Activated B cell treated with CpG ODN at 0.5 μM for 24 hours (primary cell): ENCODE data around the gene CD320. TPM values are rescaled to one million over a fixed set of nuclear protein-coding genes. Genes with fewer than 3 reads are reported as not detected.
"Not testable (repeated sequence)": the region's sequence is repeated elsewhere in the genome, so short reads cannot be mapped to it uniquely, and the experiment has no call there.

ENCODE experiments used
- ATAC-seq: fragments of 200-7000 bp; cut with Tn5 transposase; one replicate; pipeline ENCODE4 v1.10.0; 2021; ENCODE audit warnings: low read depth, mild to moderate bottlenecking, moderate library complexity
- CTCF ChIA-PET: fragments of 350-600 bp; sonication (Branson Sonifier 250); formaldehyde crosslinking; loops from one replicate; lab custom pipeline; 2021; ENCODE audit warnings: antibody characterized with exemption; lab: Charles Lee
- POLR2A ChIA-PET: fragments of 350-600 bp; sonication (Branson Sonifier 250); formaldehyde crosslinking; loops from one replicate; lab custom pipeline; 2021; ENCODE audit warnings: antibody characterized with exemption; lab: Charles Lee
- DNase-seq: peaks from one replicate; pipeline ENCODE4 v3.0.0; 2022
- H3K27ac Mint-ChIP-seq: one replicate; pipeline ENCODE4 v1.8.0; 2020; ENCODE audit warnings: mixed read lengths
- H3K27me3 Mint-ChIP-seq: one replicate; pipeline ENCODE4 v1.8.0; 2021; ENCODE audit warnings: mixed read lengths
- H3K36me3 Mint-ChIP-seq: one replicate; pipeline ENCODE4 v1.8.0; 2021; ENCODE audit warnings: low read depth, mixed read lengths
- H3K4me1 Mint-ChIP-seq: one replicate; pipeline ENCODE4 v1.8.0; 2021; ENCODE audit warnings: mixed read lengths
- H3K4me3 Mint-ChIP-seq: one replicate; pipeline ENCODE4 v1.8.0; 2020; ENCODE audit warnings: mild to moderate bottlenecking, mixed read lengths
- H3K9me3 Mint-ChIP-seq: one replicate; pipeline ENCODE4 v1.8.0; 2020; ENCODE audit warnings: mixed read lengths
- intact Hi-C: fragments of 100-400 bp; cut with micrococcal nuclease; formaldehyde crosslinking; loops from one replicate; pipeline ENCODE4 v1.15.1; 2024
- total RNA-seq: library from RNA; stranded (reverse); gene quantifications from 2 replicates; pipeline ENCODE4 v1.2.3, GENCODE V29; 2022
- TF ChIP-seq, protein P1 (sequence below): fragments of 200-600 bp; IDR thresholded peaks from one replicate; pipeline ENCODE4 v1.8.0; 2022; ENCODE audit warnings: antibody characterized with exemption, mild to moderate bottlenecking

CD320 gene
- total RNA-seq: 23.7 and 24.6 TPM in 2 replicates

DNA sequence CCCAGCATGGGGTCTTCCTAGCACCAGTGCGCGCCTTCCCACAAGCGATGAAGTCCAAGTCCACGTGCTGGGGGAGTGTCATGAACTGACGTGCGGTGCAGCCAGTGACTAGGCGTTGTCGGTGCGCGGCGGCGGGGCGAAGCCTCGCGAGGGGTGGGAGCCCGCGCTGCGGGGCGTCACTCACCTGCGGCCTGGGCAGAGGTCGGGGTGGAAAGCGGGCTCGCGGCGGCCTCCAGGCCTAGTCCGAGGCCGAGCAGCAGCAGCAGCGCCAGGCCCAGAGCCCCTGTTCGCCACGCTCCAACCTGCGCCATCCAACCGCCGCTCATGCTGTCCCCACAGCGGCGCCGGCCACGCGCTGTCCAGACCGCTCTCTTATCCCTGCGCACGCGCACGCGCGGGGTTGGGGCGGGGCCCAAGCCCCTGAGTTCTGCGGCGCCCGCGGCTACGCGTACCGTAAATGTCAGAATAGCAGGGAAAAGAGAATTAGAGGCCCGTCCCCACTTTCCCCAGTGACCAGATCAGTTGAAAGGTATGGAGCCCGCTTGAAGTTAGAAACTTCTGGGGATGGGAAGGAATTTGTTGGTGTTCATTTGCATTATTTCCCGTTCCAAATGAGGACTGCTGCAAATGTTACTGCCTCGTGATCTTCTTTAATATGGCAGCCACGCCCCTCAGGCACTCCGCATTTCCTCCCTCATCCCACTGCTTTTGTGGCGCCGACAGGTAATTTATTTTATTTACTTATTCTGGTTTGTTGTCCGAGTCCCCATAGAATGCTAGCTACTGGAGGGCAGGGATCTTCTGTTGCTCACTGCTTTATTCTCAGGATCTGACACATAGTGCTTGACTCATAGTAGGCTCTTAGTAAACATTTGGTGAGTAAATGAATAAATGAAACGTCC is at the start of gene CD320:
Gene CD320 (minus strand): TSS at position 394 of the 902 bp plus-strand sequence. CDS start 68 bp downstream, at position 326.
- intact Hi-C loops: loop anchor here (1.0 kb wide), 2 partner anchors 13 to 35 kb away; partner anchors contain the start of genes KANK3, NDUFA7 and RPS28
- Mint-ChIP-seq H3K9me3 (no peaks in the 10 kb centered on the region), H3K27me3 (no peaks in the 10 kb centered on the region), H3K27ac (peak within 1 kb of the TSS; percentile 71), H3K4me1 (peaks cover 31% of the 10 kb centered on the region), H3K36me3 (peaks cover 41% of the 10 kb centered on the region), H3K4me3 (peak within 1 kb of the TSS; percentile 89)
- peak; percentile 90 for ATAC-seq
- peak; percentile 88 for DNase-seq
- ChIA-PET CTCF (no interaction called here), POLR2A (interaction anchor here (0.6 to 1.6 kb wide), 4 partner anchors 10 to 13 kb away, joined by 3 to 6 read pairs (median 4); partner anchors contain the start of genes NDUFA7 and RPS28)
- TF ChIP-seq, protein P1, sequence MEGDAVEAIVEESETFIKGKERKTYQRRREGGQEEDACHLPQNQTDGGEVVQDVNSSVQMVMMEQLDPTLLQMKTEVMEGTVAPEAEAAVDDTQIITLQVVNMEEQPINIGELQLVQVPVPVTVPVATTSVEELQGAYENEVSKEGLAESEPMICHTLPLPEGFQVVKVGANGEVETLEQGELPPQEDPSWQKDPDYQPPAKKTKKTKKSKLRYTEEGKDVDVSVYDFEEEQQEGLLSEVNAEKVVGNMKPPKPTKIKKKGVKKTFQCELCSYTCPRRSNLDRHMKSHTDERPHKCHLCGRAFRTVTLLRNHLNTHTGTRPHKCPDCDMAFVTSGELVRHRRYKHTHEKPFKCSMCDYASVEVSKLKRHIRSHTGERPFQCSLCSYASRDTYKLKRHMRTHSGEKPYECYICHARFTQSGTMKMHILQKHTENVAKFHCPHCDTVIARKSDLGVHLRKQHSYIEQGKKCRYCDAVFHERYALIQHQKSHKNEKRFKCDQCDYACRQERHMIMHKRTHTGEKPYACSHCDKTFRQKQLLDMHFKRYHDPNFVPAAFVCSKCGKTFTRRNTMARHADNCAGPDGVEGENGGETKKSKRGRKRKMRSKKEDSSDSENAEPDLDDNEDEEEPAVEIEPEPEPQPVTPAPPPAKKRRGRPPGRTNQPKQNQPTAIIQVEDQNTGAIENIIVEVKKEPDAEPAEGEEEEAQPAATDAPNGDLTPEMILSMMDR: no peak

DNA sequence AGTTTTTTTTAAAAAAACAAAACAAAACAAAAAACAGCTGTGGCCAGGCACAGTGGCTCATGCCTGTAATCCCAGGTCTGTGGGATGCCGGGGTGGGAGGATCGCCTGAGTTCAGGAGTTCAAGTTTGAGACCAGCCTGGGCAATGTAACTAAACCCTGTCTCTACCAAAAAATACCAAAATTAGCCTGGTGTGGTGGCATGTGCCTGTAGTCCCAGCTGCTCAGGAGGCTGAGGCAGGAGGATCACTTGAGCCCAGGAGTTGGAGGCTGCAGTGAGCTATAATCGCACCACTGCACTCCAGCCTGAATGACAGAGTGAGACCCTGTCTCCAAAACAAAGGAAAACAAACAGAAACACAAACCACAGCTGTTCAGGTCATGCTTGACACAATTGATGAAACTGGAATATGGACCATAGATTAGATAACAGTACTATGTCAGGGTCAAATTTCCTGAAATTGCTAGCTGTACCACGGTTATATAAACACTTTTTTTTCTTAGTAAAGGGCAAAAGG is 48.9 kb upstream of the CD320 start:
- ATAC-seq (no peak), DNase-seq (no peak)
- CTCF ChIA-PET: interaction anchor here (0.9 to 1.1 kb wide), 2 partner anchors 16 to 56 kb away, joined by 3 read pairs; partner anchors contain the start of gene MARCHF2
- TF ChIP-seq, protein P1: no peak
- Mint-ChIP-seq H3K4me3 (no peak overlapping the region), H3K27ac (no peak overlapping the region), H3K27me3 (peaks cover 13% of the 10 kb centered on the region), H3K9me3 (peaks cover 2% of the 10 kb centered on the region), H3K4me1 (peaks cover 3% of the 10 kb centered on the region), H3K36me3 (no peaks in the 10 kb centered on the region)
- POLR2A ChIA-PET: no interaction called here
- intact Hi-C loops: no loop called here

DNA sequence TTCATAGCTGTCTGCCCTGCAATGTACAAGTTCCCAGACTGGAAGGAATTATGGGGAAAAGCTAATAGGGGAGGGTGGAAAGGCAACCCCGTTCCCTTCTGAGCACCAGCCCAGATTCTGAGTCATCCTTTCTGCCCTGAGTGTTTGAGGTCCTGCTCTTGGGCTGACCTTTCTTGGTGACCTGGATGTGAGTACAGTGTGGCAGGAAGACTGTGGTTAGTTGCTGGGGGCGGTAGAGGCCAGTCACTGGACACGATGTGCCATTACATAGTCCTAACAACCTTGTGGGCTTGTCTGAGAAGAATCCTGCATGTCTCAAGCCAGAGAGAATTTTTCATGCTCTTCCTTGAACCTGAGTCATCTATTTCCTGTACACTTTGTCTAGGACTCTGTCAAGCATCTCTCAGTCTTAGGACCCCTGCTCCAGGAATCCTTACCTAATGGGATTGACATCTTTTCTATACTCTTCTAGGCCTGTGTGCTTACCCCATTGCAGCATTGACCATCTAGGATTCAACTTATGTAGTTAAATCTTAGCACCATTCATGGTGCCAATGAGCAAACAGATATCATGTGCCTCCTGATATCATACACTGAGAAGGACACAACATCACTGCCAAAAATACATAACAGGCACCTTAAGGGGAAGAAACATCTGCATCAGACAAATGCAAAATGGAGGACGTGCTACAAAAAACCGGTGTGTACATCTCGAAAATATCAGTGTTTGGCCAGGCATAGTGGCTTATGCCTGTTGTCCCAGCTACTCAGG is 47.7 kb upstream of the CD320 start:
- Mint-ChIP-seq H3K27ac (no peak overlapping the region), H3K36me3 (no peaks in the 10 kb centered on the region), H3K4me1 (peaks cover 3% of the 10 kb centered on the region), H3K27me3 (peaks cover 14% of the 10 kb centered on the region), H3K4me3 (no peak overlapping the region), H3K9me3 (peaks cover 2% of the 10 kb centered on the region)
- POLR2A ChIA-PET: no interaction called here
- no peak for DNase-seq
- TF ChIP-seq, protein P1: no peak
- intact Hi-C loops: loop anchor here (2.0 kb wide), 1 partner anchor 225 kb away; no protein-coding TSS in a partner anchor
- CTCF ChIA-PET: interaction anchor here (1.0 to 3.1 kb wide), 3 partner anchors 58 to 286 kb away, joined by 3 to 18 read pairs (median 6); partner anchors contain the start of gene MARCHF2
- ATAC-seq: no peak

DNA sequence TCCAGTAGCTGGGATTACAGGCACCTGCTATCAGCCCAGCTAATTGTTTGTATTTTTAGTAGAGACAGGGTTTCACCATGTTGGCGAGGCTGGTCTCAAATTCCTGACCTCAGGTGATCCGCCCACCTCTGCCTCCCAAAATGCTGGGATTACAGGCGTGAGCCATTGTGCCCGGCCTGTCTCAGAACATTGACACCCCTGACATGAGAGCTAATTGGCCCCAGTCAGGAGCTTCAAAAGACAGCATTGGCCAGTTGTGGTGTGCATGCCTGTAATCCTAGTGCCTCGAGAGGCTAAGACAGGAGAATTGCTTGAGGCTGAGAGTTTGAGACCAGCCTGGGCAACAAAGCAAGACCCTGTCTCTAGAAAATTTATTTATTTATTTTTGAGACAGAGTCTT is 44.7 kb upstream of the CD320 start:
- POLR2A ChIA-PET: interaction anchor here (0.6 kb wide), 2 partner anchors 46 to 140 kb away, joined by 3 to 6 read pairs; no protein-coding TSS in a partner anchor
- H3K27me3 Mint-ChIP-seq: peaks cover 19% of the 10 kb centered on the region
- H3K4me1 Mint-ChIP-seq, H3K27ac Mint-ChIP-seq, DNase-seq, ATAC-seq, intact Hi-C loops, H3K4me3 Mint-ChIP-seq, H3K36me3 Mint-ChIP-seq, H3K9me3 Mint-ChIP-seq: not testable (repeated sequence)
- CTCF ChIA-PET: interaction anchor here (0.6 to 3.1 kb wide), 11 partner anchors 12 to 1025 kb away, joined by 3 to 18 read pairs (median 4); no protein-coding TSS in a partner anchor
